NCI-H1105 treated with DMSO at 0.1 percent for 48 hours (cell line): Measurements from ENCODE around the gene ADAMTSL2.
A peak's percentile ranks its signal among the peaks of the same experiment; 100 is the strongest.

Experiments
- DNase-seq: peaks from one replicate; lab custom pipeline; 2025; lab: John Stamatoyannopoulos, UW

Gene ADAMTSL2

DNA sequence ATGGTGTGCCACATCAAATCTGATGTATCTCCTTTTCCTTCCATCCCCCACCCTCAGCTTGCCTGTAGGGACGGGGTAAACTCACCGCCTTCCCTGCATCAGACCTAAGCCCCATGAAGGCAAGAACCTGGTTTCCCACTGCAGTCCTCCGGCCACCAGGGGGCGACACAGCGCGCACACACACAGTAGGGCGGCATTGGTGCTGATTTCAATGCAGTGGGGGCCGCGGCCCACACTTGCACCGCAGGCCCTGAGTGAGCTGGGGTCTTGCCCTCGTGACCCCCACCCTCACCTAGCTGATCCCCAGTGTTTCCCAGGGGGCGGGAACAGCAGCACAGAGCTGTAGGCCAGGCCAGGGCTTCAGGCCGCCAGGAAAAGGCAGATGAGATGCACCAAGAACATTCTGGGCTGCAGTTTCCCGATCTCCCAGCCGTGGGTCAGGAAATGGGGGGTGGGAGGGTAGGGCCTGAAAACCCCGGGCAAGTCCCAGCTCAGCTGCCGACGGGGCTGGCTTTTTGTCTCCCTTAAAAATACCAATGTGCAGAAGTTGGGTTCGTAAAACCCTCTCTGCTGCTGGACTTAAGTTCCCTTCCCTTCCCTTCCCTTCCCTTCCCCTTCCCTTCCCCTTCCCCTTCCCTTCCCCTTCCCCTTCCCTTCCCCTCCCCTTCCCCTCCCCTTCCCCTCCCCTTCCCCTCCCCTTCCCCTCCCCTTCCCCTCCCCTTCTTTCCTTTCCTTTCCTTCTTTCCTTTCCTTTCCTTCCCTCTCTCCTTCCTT is 55.1 kb downstream of the ADAMTSL2 start:
- no peak for DNase-seq

DNA sequence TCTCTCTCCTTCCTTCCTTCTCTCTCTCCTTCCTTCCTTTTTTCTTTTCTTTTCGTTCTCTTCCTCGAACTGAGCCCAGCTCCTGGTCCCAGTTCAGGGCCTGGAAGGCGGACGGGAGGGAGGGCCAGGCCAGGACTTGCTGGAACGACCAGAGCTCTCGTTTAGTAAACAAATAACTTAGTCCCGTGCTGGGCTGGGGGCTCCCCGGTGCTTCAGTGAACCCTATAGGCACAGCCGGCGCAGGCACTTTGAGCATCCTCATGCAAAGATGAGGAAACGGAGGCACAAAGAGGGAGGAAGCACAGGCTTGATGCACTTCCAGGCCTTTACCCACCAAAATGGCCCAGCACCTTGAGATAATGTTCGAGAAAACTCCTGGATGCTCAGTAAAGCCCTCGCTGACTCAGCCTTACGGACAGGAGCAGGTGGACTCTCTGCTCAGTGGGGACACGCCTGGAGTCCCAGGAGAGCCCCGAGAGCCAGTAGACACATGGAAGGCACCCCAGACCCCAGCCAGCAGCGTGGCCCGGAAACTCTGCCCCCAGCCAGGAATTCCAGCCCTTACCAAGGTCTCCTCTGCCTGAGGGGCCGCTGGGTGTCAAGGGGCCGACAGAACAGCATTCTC is 55.8 kb downstream of the ADAMTSL2 start:
- no peak for DNase-seq

DNA sequence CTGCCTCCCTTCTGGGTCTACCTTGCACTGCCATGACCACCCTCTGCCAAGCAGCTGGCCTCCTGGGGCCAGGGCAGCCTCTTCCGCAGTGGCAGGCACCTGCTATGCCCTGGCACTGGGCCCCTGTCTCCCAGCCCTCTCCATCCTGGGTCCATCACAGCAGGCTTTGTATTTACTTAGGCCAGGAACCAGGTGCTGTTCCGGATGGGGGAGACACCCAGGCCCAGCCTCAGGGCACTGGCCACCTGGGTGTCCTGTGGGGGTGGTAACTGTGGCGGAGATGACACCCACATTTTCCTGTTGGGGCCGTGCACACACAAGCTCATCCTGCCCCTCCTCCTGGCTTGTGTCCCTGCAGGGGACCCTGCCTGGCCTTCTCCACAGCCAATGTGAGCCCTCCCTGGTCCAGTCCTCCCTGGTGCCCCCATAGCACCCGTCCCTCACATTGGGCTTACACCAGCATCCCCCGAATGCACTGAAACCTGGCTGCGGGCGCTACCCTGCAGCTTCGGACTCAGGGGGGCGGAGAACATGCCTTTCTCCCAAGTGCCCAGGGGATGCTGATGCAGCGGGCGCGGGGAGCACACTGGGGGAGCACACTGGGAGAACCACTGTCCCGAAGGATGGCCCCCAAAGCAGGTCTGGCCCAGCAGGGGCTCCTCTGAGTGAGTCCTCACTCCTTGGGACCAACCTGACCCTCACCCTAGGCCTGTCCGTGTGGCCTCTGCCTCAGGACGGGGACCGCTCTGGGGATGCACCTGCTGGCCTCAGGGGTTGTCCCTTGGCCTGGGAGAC is 56.8 kb downstream of the ADAMTSL2 start:
- peak; percentile 22 for DNase-seq

- no peak for DNase-seq
Observed at GRCh38 chr9:133591985-133592384, 57.5 kb downstream of the ADAMTSL2 start.

- DNase-seq, result no peak
Observed at GRCh38 chr9:133592731-133593409, 58.4 kb downstream of the ADAMTSL2 start.

GRCh38 chr9:133593587-133594253 is 59.2 kb downstream of the ADAMTSL2 start:
- no peak for DNase-seq

DNA sequence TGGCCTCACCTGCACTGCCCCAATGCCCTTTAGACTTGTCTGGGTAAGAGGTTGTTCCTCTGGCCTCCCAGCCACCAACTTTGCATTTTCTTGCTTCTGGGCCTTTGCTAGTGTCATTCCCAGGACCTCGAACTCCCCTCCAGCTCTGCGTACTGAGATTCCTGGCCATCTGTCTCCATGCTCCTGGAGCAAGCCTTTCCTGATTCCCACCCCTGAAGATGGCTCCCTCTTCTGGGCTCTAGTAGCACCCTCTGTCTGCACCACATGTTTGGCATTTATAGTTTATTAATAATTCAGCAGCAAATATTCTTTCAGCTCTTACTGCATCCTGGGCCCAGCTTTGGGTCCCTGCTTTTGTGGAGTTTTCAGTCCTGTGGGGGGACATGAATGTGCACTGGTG is 59.8 kb downstream of the ADAMTSL2 start:
- no peak for DNase-seq

DNA sequence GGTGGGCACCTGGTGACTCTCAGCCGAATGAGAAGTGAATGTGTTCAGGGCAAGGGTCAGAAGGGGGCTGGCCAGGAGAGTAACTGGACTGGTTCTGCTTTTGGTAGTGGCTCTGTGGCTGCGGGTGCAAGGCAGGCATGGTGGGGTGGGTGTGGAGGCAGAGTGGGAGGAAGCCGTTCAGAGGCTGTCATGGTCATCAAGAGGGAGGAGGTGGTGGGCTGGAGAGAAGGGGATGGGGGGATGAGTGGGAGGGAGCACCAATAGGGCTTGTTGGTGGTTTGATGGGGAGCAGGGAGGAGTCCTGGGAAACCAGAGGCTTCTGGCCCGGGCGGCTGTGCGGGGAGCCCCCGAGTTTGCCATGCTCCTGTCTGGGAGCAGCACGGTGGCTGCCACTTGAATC is 61.4 kb downstream of the ADAMTSL2 start:
- DNase-seq, result no peak

DNA sequence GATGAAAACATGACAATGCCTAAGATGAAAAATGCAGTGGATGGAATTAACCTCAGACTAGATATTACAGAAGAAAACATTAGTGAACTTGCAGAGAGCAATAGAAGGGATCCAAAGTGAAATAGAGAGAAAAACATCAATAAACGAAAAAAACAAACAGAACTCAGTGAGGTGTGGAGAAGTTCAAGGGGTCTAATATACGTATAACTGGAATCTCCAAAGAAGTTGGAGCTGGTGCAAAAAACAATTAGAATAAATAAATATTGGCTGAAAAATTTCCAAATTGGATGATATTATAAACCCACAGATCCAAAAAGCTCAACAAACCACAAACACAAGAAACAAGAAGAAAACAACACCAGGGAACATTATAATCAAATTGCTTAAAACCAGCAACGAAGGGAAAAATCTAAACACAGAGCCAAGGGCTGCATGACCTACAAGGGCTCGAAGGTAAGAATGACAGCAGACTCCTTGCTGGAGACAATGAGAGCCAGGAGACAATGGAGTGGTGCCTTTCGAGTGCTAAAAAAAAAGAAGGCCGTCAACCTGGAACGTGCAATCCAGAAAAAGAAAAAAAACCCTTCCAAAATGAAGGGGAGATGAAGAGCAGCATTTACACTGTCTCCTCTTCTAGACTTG is 62.9 kb downstream of the ADAMTSL2 start:
- DNase-seq, result peak; percentile 45

- DNase-seq, result no peak
Observed at GRCh38 chr9:133598978-133599377, 64.5 kb downstream of the ADAMTSL2 start.

DNA sequence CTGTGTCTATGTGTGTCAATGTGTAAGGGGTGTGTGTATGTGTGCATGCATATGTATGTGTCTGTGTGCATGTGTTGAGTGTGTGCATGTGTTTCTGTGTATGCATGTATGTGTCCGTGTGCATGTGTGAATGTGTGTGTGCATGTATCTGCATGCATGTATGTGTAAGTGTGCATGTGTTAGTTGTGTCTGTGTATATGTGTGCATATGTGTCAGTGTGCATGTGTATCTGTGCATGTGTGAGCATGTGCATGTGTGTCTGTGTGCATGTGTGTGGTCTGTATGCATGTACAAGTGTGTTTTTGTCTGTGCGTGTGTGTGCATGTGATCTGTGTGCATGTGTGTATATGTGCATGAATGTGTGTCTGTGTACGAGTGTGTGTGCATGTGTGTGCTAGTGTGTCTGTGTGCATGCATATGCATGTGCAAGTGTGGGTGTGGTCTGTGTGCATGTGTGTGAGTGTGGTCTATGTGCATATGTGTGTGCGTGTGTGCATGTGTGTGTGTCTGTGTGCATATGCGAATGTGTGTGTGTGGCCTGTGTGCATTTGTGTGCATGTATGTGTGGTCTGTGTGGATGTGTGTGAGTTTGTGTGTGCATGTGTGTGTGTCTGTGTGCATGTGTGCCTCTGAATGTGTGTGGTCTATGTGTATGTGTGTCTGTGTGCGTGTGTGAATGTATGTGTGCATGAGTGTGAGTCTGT is 65.1 kb downstream of the ADAMTSL2 start:
- DNase-seq, result no peak

GRCh38 chr9:133600739-133601138 is 66.2 kb downstream of the ADAMTSL2 start:
- peak; percentile 16 for DNase-seq

GRCh38 chr9:133601746-133602145 is 67.2 kb downstream of the ADAMTSL2 start:
- DNase-seq, result no peak

DNA sequence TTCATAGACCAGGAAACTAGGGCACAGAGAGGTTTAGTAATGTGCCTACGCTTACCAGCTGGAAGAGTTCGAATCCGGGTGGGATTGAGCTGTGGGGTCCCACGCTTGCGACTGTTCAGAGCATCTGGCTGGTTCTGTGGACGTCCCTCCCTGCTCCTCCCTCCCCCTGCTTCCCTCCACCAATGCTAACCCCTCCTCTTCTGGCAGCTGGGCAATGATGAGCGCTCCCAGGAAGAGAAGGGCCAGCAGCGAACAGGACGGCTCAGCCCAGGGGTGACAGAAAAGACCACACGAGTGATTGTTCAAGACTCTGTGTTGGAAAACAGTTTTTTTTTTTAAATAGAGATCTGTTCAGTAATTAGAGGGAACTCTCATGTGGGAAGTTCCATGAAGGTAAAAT is 67.8 kb downstream of the ADAMTSL2 start:
- peak; percentile 33 for DNase-seq

GRCh38 chr9:133603135-133603927 is 68.8 kb downstream of the ADAMTSL2 start:
- DNase-seq, result peak; percentile 27

DNA sequence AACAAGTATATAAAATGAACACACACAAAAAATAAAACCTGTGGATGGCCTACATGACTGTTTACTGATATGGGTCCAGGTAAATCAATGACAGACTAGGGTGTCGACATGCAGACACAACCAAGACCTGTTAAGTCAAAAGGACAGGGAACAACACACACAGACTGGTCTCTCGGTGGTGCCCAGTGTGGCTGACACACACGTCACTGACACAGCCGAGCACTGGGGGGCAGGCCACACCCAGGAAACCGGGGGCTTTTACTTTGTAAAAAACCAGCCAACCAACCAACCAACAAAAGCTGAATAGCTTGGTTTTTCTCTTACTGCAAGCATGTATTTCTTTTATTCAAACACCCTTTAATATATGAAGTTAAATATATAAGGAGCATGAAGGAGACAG is 69.7 kb downstream of the ADAMTSL2 start:
- peak; percentile 25 for DNase-seq

- no peak for DNase-seq
Observed at GRCh38 chr9:133604856-133605255, 70.4 kb downstream of the ADAMTSL2 start.

GRCh38 chr9:133605446-133605845 is 70.9 kb downstream of the ADAMTSL2 start:
- DNase-seq, result no peak

DNA sequence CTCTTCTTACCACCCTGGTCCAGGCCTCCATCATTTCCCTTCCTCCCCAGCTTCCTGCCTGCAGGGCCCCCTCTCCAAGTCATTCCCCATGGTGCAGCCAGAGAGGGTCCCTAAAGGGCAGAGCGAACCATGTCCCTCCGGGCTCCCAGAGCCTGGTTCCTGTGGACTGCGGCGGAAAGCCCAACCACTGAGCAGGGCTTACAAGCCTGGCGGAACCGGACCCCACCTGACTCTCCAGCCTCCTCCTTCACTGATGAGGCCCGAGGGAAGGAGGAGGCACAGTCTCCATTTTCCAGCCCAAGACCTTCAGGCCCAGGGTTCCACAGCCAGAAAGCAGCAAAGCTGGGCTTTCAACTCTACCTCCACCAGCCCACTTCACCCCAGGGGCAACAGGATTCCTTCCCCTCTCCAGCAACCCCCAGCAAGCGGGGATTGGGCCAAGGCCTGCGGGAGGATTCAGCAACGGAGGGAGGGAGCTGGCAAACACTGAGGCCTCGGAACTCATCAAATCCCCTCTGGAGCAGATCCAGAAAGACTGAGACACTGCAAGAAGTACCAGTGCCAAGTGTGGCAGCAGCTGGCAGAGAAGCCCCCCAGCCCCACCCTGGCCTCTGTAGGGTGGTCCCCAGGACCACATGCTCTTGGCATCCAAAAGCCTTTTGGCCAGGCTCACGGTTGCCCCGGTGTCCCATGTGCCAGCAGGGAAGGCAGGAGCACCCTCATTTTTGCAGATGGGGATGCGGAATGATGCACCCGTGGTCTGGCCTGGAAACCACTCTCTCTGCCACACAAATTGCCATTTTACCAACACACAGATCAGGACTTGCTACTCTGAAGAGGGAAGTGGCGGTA is 71.6 kb downstream of the ADAMTSL2 start:
- DNase-seq, result peak; percentile 65
